SK-N-DZ (cell line): ENCODE data around the gene CRYL1.

ENCODE experiments used
- DNase-seq: peaks from one replicate; pipeline ENCODE4 v3.0.0-alpha.2; 2015; ENCODE audit warnings: low spot score

Gene CRYL1

DNA sequence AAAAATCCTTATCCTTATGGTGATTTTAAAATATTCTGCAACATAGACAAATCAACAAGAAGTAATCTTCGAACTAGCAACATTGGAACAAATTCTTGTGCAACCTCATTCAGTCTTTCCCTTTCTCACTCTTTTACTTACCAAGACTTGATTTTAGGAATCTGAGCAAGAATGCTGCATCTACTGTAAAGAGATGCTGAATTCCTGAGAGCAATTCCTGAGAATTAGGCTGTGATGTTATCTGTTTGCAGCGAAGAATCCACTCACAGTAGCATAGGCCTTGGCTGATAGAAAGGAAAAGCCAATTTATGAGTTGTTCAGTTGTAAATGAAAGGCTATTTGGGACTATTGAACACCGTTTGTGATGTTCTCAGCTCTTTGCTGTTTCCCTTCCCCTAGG lies 144.3 kb downstream of the CRYL1 start:
- DNase-seq: no peak

DNA sequence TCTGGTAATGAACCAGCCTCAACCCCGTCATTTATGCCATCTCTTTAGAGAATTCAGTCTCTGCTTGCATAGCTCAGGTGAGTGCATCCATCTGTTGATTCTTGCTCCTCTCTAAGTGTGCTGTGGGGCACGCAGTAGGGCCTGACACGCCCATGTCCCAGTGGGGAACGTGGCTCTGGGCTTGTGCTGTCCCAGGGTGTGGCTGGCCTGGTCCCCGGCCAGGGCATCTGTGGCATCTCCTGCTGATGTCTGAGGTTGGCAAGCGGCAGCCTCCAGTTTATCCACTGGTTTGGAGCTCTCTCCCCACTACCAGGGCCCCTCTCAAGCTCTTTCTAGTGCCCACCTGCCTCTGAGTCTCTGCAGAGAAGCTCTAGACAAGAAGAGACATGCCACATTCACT lies 146.9 kb downstream of the CRYL1 start:
- no peak for DNase-seq

DNA sequence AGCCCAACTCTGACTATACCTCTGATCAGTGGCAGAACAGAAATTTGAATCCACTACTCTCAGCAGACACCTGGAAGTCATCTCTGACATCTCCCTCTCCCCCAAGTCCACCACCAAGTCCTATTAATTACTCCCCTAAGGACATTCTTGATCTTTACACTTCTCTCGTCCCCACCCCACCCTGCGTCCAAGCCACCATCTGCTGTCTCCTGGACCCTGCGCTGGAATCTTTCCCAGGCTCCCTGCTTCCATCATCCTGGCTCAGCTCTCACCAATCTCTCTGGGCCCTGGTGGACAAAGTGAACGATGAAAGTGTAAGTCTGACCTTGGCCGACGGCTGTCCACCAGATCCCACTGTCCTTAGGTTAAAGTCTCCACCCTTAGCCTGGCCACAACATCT lies 147.9 kb downstream of the CRYL1 start:
- no peak for DNase-seq

DNA sequence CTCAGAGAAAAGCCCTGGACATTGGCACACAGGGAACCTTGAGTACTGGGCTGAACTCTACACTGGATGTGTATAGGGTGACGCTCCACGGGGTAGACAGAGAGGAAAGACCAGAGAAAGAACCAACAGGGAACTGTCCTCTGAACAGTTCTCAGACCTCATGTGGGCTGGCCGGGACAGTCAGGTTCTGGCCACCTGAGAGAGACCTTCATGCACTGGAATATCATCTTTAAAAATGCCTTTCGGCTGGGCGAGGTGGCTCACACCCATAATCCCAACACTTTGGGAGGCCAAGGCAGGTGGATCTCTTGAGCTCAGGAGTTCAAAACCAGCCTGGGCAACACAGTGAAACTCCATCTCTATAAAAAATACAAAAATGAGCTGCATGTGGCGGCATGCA lies 149.8 kb downstream of the CRYL1 start:
- no peak for DNase-seq

DNA sequence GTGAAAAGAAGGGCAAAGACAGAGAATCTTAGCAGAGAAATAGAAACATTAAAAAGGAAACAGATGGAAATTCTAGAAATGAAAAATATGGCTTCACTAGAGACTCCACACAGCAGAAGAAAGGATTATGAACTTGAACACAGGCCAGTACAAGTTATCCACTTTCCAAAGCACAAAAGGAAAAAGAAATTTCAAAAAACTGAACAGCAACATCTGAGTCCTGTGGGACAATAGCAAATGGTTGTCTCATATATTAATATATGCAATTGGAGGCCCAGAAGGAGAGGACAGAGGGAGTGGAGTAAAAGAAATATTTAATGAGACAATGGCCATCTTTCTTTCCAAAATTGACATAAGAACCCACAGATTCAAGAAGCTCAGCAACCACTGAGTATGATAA lies 151.8 kb downstream of the CRYL1 start:
- DNase-seq: no peak

DNA sequence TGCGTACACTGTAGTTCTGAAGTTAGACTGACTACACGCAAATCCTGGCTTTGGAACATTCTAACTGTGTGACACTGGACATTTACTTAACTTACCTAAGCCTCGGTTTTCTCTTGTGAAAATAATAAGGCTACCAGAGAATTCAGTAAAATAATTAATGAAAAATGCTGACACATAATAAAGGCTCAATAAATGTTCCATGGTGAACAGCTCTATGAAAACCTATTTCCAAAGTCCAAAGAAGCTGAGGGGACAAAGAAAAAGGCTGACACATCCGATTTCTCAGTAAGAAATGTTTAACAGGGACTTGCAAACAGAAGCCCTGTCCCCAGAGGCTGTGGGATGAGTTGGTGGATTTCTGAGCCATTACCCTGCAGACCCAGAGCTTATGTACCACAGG lies 153.8 kb downstream of the CRYL1 start:
- no peak for DNase-seq

DNA sequence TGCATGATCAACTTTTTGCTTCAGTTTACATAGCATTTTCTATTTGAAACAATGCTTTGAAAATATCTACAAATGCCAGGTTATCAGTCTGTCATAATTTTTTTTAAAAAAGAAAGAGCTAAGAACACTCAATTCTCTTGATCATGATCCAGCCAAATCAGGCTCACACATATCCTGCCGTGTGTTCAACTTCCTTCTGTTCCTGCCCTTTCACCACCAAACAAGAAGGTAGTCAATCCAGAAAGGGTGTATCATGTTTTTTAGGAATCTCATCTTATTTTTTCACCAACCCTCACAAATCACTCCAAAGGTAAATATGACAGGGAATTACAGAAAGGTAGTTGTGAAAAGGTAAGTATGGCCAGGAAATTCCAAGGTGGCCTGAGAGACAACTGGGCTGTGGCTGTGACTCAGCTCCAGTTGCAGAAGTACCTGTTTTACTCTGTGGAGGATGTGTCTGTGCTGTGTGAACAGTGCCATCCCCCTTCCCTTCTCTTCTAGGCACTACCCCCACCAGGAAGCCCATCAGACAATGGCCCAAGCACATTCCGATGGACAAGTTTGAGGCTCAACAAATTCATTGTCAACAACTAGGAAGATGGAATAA lies 154.7 kb downstream of the CRYL1 start:
- DNase-seq: no peak

DNA sequence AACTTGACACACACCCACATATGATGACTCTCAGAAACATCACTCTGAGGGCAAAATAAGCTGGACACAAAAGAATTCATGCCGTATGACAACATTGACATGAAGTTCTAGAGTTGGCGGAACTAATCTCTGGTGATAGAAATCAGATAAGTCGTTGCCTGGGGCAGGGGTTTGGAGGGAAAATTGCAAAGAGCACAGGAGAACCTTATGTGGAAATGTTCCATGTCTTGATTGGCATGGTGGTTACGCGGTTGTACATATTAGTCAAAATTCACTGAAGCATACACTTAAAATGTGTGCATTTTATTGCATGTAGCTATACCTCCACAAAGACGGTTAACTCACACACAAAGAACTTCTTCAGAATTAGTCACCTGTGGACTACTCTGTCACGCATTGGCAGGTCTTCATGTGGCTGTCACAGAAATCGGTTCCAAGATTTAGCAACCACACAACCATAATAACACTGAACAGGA lies 155.7 kb downstream of the CRYL1 start:
- DNase-seq: no peak

DNA sequence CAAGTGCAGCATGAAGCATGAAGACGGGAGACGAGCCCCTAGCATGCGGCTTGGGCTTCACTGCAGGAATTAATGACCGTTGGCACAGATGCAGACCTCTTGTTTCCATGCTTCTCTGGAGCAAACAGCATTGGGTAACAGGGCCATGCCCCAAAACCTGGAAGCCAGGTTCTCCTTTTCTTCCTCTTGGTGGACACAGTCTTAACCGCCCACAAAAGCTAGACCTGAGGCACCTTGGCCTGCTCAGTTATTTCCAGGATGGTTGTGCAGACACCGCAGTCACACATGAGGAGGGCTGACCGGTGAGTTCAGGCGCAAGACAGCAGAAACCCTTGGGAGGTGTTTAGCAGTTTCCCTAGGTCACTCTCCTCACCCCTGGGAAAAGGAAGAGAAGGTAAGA lies 159.6 kb downstream of the CRYL1 start:
- DNase-seq: no peak

DNA sequence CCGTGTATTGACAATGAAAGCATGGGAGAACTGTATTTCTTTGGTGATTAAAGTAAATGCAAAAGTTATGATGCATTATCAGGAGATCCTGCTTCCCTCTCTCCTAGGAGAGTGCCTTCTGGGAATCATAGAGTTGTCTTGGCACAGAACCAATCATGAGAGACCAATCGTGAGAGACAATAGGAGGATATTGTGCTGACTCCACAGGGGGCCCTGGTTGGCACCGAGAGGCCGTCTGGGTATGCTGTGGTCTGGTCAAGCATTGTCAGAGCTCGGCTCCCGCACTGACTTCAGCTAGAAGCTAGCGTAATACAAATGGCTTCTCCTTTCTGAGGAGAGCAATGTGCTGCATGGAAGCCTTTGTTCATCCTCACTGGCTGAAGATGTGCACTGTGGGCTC lies 162.1 kb downstream of the CRYL1 start:
- no peak for DNase-seq

DNA sequence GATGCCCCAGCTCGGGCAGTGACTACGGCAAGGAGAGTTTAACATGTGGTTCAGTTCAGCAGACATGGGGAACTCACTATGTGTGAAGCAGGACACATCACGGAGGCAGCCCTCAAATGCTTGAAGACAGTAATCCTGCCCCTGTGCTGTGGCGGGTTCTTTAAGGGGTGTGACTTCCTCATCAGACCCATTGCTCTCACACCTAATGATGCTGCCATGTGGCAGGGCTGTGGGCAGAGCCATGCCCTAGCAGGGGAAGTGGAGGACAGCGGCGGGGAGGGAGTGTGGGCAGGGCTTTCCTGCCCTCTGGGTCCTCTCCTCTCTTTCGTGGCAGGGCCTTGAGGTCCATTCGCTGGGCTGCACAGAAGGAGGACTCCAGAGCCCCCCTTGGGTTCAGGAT lies 162.5 kb downstream of the CRYL1 start:
- no peak for DNase-seq

DNA sequence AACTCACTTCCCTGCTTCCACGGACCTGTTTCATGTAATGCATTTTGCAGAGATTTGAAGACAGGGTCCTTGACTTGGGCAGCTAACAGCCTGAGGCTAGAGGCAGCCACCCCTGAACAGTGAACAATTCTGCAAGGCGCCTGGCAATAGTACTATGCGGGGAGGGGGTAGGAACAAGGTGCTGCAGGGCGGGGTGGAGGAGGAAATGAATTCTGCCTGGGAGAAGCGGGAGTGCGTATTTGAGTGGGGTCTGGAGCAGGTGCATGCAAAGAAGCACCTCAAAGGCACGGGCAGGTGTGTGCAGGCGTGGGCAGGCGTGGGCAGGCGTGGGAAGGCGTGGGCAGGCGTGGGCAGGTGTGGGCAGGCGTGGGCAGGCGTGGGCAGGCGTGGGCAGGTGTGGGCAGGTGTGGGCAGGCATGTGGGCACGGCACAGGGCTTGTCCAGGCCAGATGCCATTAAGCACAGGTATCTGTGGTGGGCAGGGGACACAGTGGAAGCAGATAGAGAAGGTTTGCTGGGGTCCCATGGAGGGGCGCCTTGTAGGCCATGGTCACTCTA lies 163.1 kb downstream of the CRYL1 start:
- no peak for DNase-seq

DNA sequence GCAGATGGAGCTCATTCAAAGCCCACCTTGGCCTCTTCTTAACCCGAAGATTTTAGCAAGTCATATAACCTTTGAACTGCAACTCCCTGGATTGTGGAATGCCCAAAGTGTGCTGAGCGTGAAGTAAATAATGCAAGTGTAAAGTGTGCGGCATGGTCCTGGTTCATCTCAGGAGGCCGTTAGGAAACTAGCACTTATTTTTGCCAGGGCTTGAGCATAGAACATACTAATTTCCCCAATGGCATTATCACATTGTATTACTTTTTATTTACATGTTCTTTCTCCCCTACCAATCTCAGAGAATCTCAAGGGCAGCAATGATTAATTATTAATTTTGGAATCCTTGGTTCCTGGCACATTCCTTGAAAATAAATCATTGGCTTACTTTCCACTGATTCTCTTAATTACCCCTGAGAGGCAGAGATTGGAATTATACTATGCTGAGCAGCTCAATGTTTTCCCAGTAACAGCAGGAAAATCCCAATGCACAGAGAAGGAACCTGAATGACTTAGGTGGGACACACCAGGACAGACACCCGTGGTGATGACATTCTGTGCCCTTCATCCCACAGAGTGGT lies 164.7 kb downstream of the CRYL1 start:
- DNase-seq: no peak

DNA sequence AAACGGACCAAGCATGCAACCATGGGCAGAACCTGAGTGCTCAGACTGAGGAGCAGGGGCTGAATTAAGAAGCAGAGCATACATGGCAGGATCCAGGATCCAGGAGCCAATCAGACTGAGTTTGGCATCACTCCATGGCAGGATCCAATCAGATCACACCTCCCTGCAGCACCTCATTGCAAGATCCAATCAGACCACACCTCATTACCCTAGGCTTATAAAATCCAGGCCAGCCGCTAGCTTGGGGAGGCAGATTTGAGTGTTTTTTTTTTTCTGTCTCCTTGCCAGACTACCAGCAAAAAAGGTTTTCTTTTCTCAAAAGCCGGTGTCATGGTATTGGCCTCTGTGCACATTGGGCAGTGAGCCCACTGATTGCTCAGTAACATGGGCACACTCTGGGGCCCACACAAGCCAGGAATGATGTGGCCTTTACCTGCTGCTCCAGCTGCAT lies 165.6 kb downstream of the CRYL1 start:
- DNase-seq: no peak

DNA sequence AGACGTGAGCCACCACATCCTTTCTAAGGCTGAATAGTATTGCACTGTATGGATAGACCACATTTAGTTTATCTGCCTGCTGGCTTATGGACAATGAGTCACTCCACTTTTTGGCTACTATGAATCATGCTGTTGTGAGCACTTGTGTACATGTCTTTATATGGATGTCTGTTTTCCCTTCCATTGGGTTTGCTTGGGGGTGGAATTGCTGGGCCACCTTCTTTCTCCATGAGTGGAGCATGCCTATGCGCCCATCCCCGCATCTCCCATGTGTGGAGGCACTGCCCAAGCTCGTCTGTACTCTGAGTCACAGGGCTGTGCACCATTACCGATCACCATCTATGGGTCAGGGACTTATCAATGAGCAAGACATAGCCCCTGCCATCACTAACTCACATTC lies 166.3 kb downstream of the CRYL1 start:
- DNase-seq: no peak

DNA sequence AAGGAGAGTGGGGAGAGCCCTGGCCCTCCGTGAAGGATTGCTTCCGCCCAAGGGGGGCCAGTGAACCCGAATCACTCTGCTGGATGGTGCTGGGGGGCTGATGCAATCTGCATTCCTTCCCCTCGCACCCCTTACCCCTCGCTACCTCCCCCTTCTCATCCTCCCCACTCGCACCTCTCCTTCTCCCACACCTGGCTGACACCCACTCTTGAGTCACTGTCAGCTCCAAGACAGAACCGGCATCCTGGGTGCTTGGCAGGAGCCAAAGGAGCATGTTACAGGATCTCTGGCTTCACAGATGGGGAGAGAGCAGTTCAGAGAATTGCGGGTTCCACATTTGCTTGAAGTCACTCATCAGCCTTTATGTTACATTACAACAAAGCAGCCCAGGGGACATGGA lies 167.6 kb downstream of the CRYL1 start:
- DNase-seq: no peak

DNA sequence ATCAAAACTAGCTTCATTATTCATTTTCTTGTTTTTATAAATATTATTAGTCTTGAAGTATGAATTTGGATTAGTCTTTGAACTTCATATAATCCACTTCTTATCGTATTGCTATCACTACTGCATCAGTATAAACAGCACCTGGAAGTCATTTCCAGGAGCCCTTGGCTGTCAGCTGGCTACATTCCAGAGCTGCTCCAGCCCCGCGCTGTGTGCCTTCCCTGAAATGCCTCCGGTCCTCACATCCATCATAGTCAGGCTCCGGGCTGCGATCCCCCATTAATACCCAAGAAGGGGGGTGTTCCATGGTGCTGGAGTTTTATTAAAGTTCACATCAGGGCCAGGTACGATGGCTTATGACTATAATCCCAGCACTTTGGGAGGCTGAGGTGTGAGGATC lies 169.2 kb downstream of the CRYL1 start:
- DNase-seq: no peak

DNA sequence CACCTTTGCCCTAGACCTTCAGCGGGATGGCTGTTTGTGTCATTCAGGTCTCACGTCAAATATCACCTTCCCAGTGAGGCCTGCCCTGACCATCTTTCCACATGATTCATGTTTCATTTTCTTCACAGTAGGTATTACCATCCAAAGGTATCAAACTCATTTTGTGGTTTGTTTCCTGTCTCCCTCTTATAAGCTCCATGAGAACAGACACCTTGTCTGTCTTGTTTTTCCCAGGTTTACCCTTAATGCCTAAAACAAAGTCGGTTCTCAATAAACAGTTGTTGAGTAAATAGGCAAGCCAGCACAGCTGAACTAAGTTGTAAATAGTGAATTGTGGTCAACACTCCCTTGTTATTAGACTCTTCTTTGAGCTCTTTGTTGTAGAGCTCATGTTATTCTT lies 170.9 kb downstream of the CRYL1 start:
- no peak for DNase-seq

DNA sequence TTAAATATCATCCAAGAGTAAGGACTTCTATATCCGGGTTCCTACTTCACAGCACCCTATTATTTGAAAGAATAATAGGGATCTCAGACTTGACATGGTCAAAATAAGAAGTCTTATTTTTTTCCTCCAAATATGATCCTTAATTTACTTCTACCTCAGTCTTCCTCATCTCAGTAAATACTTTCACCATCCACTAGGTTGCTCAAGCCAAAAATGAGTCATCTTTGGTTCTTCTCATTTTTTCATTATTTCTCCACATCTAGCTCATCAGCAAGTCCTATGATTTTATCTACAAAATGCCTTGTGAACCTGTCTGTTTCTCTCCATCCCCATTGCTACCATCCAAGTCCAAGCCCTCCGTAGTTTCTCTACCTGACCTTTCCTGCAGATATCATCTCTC lies 171.7 kb downstream of the CRYL1 start:
- DNase-seq: no peak
